ENCODE measurements around the gene SEPTIN14.

- TF ChIP-seq, protein P1, sequence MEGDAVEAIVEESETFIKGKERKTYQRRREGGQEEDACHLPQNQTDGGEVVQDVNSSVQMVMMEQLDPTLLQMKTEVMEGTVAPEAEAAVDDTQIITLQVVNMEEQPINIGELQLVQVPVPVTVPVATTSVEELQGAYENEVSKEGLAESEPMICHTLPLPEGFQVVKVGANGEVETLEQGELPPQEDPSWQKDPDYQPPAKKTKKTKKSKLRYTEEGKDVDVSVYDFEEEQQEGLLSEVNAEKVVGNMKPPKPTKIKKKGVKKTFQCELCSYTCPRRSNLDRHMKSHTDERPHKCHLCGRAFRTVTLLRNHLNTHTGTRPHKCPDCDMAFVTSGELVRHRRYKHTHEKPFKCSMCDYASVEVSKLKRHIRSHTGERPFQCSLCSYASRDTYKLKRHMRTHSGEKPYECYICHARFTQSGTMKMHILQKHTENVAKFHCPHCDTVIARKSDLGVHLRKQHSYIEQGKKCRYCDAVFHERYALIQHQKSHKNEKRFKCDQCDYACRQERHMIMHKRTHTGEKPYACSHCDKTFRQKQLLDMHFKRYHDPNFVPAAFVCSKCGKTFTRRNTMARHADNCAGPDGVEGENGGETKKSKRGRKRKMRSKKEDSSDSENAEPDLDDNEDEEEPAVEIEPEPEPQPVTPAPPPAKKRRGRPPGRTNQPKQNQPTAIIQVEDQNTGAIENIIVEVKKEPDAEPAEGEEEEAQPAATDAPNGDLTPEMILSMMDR (conservative IDR thresholded peaks at IDR 0.05; ENCODE audit: low read depth, low read length) = no peak
- no peak for TF ChIP-seq BHLHE40 (IDR thresholded peaks at IDR 0.05; ENCODE audit: low read depth, low read length)
- no peak for TF ChIP-seq MAFK (IDR thresholded peaks at IDR 0.05; ENCODE audit: low read depth, low read length)
- TF ChIP-seq POLR2A (IDR thresholded peaks at IDR 0.05; ENCODE audit: low read depth, low read length) = no peak
- TF ChIP-seq RFX5 (IDR thresholded peaks at IDR 0.05; ENCODE audit: low read depth, low read length) = no peak
- no peak for TF ChIP-seq RAD21 (IDR thresholded peaks at IDR 0.05; ENCODE audit: low read length)
- no peak for TF ChIP-seq SMC3 (IDR thresholded peaks at IDR 0.05; ENCODE audit: low read depth, low read length)
- TF ChIP-seq RCOR1 (IDR thresholded peaks at IDR 0.05; ENCODE audit: insufficient replicate concordance, low read length) = no peak
- no peak for TF ChIP-seq MAZ (IDR thresholded peaks at IDR 0.05; ENCODE audit: borderline replicate concordance, low read depth, low read length)
- TF ChIP-seq FOS (IDR thresholded peaks at IDR 0.05; ENCODE audit: low read depth, low read length) = no peak
- TF ChIP-seq USF2 (IDR thresholded peaks at IDR 0.05; ENCODE audit: low read depth, low read length) = no peak
- TF ChIP-seq CEBPB (IDR thresholded peaks at IDR 0.05; ENCODE audit: low read depth, low read length) = no peak
- TF ChIP-seq, protein P2, sequence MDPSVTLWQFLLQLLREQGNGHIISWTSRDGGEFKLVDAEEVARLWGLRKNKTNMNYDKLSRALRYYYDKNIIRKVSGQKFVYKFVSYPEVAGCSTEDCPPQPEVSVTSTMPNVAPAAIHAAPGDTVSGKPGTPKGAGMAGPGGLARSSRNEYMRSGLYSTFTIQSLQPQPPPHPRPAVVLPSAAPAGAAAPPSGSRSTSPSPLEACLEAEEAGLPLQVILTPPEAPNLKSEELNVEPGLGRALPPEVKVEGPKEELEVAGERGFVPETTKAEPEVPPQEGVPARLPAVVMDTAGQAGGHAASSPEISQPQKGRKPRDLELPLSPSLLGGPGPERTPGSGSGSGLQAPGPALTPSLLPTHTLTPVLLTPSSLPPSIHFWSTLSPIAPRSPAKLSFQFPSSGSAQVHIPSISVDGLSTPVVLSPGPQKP (IDR thresholded peaks at IDR 0.05; ENCODE audit: borderline replicate concordance, low read depth, low read length) = no peak
Measured at GRCh38 chr7:55838595-55838994, 24.0 kb downstream of the SEPTIN14 start.
